ENCODE data around the gene MED29.

Gene MED29

GRCh38 chr19:39444598-39445195 is 53.5 kb downstream of the MED29 start:
- Histone ChIP-seq H3K27ac (ENCODE audit: poor library complexity, severe bottlenecking) (peak overlapping the region; percentile 57), H3K4me1 (ENCODE audit: insufficient read depth, poor library complexity, severe bottlenecking) (peaks cover 13% of the 10 kb centered on the region), H3K4me3 (ENCODE audit: severe bottlenecking) (peak overlapping the region; percentile 76), H3K36me3 (ENCODE audit: low read depth) (peaks cover 13% of the 10 kb centered on the region), H3K9me3 (ENCODE audit: severe bottlenecking) (no peaks in the 10 kb centered on the region), H3K27me3 (ENCODE audit: insufficient read depth, poor library complexity, severe bottlenecking) (no peaks in the 10 kb centered on the region)
- ATAC-seq (ENCODE audit: low read depth) (no peak), DNase-seq (ENCODE audit: low spot score) (no peak)
- TF ChIP-seq, protein P1, sequence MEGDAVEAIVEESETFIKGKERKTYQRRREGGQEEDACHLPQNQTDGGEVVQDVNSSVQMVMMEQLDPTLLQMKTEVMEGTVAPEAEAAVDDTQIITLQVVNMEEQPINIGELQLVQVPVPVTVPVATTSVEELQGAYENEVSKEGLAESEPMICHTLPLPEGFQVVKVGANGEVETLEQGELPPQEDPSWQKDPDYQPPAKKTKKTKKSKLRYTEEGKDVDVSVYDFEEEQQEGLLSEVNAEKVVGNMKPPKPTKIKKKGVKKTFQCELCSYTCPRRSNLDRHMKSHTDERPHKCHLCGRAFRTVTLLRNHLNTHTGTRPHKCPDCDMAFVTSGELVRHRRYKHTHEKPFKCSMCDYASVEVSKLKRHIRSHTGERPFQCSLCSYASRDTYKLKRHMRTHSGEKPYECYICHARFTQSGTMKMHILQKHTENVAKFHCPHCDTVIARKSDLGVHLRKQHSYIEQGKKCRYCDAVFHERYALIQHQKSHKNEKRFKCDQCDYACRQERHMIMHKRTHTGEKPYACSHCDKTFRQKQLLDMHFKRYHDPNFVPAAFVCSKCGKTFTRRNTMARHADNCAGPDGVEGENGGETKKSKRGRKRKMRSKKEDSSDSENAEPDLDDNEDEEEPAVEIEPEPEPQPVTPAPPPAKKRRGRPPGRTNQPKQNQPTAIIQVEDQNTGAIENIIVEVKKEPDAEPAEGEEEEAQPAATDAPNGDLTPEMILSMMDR (IDR thresholded peaks at IDR 0.05; ENCODE audit: poor library complexity, severe bottlenecking) = no peak

- H3K27me3 ChIP-seq (ENCODE audit: insufficient read depth, poor library complexity, severe bottlenecking) = no peaks in the 10 kb centered on the region
- DNase-seq (ENCODE audit: low spot score) = peak; percentile 98
- peak; percentile 94 for ATAC-seq (ENCODE audit: low read depth)
- peaks cover 15% of the 10 kb centered on the region for H3K36me3 ChIP-seq (ENCODE audit: low read depth)
- H3K4me3 ChIP-seq (ENCODE audit: severe bottlenecking) = peak within 1 kb of the TSS; percentile 76
- TF ChIP-seq, protein P1 (IDR thresholded peaks at IDR 0.05; ENCODE audit: poor library complexity, severe bottlenecking) = no peak
- H3K27ac ChIP-seq (ENCODE audit: poor library complexity, severe bottlenecking) = peak within 1 kb of the TSS; percentile 57
- peaks cover 13% of the 10 kb centered on the region for H3K4me1 ChIP-seq (ENCODE audit: insufficient read depth, poor library complexity, severe bottlenecking)
- no peaks in the 10 kb centered on the region for H3K9me3 ChIP-seq (ENCODE audit: severe bottlenecking)
Observed at GRCh38 chr19:39445196-39446111, 54.3 kb downstream of the MED29 start, which contains the start of gene SUPT5H. Gene SUPT5H (plus strand): TSS chr19:39445582. CDS start chr19:39445891, 309 bp downstream.

- no peak for DNase-seq (ENCODE audit: low spot score)
- TF ChIP-seq, protein P1 (IDR thresholded peaks at IDR 0.05; ENCODE audit: poor library complexity, severe bottlenecking) = no peak
- peak overlapping the region; percentile 57 for H3K27ac ChIP-seq (ENCODE audit: poor library complexity, severe bottlenecking)
Observed at GRCh38 chr19:39446365-39447084, 55.3 kb downstream of the MED29 start.

DNA sequence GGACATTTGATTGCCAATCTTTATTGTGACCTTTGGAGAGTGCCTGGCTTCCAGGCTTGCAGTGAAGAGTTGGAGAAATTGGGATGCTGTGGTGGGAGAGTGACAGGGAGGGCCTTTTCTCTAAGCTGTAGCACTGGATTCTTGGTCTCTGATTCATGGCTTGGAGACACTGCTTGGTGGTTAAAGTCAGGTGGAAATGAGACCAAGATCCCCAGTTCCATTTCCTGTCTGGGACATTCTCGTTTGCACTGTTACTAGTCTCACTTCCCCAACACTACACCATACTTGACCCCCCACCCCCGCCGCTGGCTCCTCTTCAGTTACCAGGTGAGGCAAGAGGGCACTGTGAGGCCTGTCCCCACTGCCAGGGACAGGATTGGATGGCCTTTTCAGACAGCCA is 57.1 kb downstream of the MED29 start:
- Histone ChIP-seq H3K27me3 (ENCODE audit: insufficient read depth, poor library complexity, severe bottlenecking) (no peaks in the 10 kb centered on the region), H3K36me3 (ENCODE audit: low read depth) (peaks cover 38% of the 10 kb centered on the region), H3K4me1 (ENCODE audit: insufficient read depth, poor library complexity, severe bottlenecking) (peaks cover 13% of the 10 kb centered on the region), H3K27ac (ENCODE audit: poor library complexity, severe bottlenecking) (peak overlapping the region; percentile 31), H3K9me3 (ENCODE audit: severe bottlenecking) (no peaks in the 10 kb centered on the region), H3K4me3 (ENCODE audit: severe bottlenecking) (no peak overlapping the region)
- DNase-seq (ENCODE audit: low spot score) (no peak), ATAC-seq (ENCODE audit: low read depth) (0 out of 3 replicates have a peak, but pooled peaks have one; percentile 14)
- TF ChIP-seq, protein P1 (IDR thresholded peaks at IDR 0.05; ENCODE audit: poor library complexity, severe bottlenecking) = no peak

More at GRCh38 chr19:39446365-39447084, 55.3 kb downstream of the MED29 start:
- no peaks in the 10 kb centered on the region for H3K9me3 ChIP-seq (ENCODE audit: severe bottlenecking)
- H3K4me1 ChIP-seq (ENCODE audit: insufficient read depth, poor library complexity, severe bottlenecking) = peaks cover 13% of the 10 kb centered on the region
- H3K36me3 ChIP-seq (ENCODE audit: low read depth) = peaks cover 21% of the 10 kb centered on the region
- H3K27me3 ChIP-seq (ENCODE audit: insufficient read depth, poor library complexity, severe bottlenecking) = no peaks in the 10 kb centered on the region
- no peak for ATAC-seq (ENCODE audit: low read depth)
- peak overlapping the region; percentile 76 for H3K4me3 ChIP-seq (ENCODE audit: severe bottlenecking)
